IMR-90 (cell line): ENCODE results near the gene CSAD. TPM values are rescaled to one million over a fixed set of nuclear protein-coding genes. Genes with fewer than 3 reads are reported as not detected.

ENCODE experiments used
- ATAC-seq: fragments of 200-7000 bp; cut with Tn5 transposase; 2 replicates; pipeline ENCODE4 v1.9.1; 2020; ENCODE audit warnings: low read depth, mild to moderate bottlenecking, moderate library complexity
- BruUV-seq: library from RNA; stranded (reverse); fragments of 400-500 nt; replicated peaks from 2 replicates; lab custom pipeline; 2021; lab: Mats Ljungman, UMichigan
- CTCF ChIA-PET: fragments of 300-600 bp; formaldehyde crosslinking; extraction: SDS; loops from one replicate; lab custom pipeline; 2021; ENCODE audit warnings: antibody characterized with exemption; lab: Yijun Ruan, JAX
- POLR2A ChIA-PET: fragments of 300-600 bp; sonication (Branson Sonifier 250); formaldehyde crosslinking; loops from one replicate; lab custom pipeline; 2022; ENCODE audit warnings: antibody characterized with exemption; ENCODE audit not compliant: unreplicated experiment; lab: Charles Lee
- DNase-seq: peaks from one replicate; pipeline ENCODE4 v3.0.0; 2013
- H2AFZ ChIP-seq: replicated peaks from 2 replicates; pipeline ENCODE3; 2013; ENCODE audit warnings: low read length, mild to moderate bottlenecking; ENCODE audit not compliant: poor library complexity
- H2AK5ac ChIP-seq: 2 replicates; pipeline ENCODE4 v1.6.1; 2013; ENCODE audit warnings: low read depth, low read length, inconsistent platforms
- H2AK9ac ChIP-seq: replicated peaks from 2 replicates; pipeline ENCODE3; 2013; ENCODE audit warnings: mild to moderate bottlenecking, low read depth, low read length, moderate library complexity; ENCODE audit not compliant: poor library complexity
- H2BK120ac ChIP-seq: 2 replicates; pipeline ENCODE4 v1.6.1; 2013; ENCODE audit warnings: low read depth, low read length, inconsistent platforms
- H2BK15ac ChIP-seq: 3 replicates; pipeline ENCODE4 v1.6.1; 2013; ENCODE audit warnings: low read depth, low read length, inconsistent platforms
- H2BK20ac ChIP-seq: 2 replicates; pipeline ENCODE4 v1.6.1; 2013; ENCODE audit warnings: low read depth, mild to moderate bottlenecking, inconsistent platforms, low read length, moderate library complexity
- H2BK5ac ChIP-seq: 2 replicates; pipeline ENCODE4 v1.6.1; 2013; ENCODE audit warnings: mild to moderate bottlenecking, low read depth, low read length, inconsistent platforms; ENCODE audit not compliant: poor library complexity, severe bottlenecking
- H3K14ac ChIP-seq: replicated peaks from 2 replicates; pipeline ENCODE4 v1.6.1; 2013; ENCODE audit warnings: low read depth, low read length, inconsistent platforms
- H3K18ac ChIP-seq: 2 replicates; pipeline ENCODE4 v1.6.1; 2013; ENCODE audit warnings: low read depth, low read length, control low read depth
- H3K23ac ChIP-seq: 2 replicates; pipeline ENCODE4 v1.6.1; 2013; ENCODE audit warnings: low read depth, low read length, inconsistent platforms
- H3K27ac ChIP-seq: 2 replicates; pipeline ENCODE4 v1.5.1; 2013; ENCODE audit warnings: mild to moderate bottlenecking, control low read depth, low read length; ENCODE audit not compliant: insufficient read depth
- H3K27me3 ChIP-seq: 2 replicates; pipeline ENCODE4 v1.6.1; 2013; ENCODE audit warnings: low read length; ENCODE audit not compliant: control insufficient read depth, insufficient read depth
- H3K36me3 ChIP-seq: 2 replicates; pipeline ENCODE4 v1.6.1; 2013; ENCODE audit warnings: low read length, mixed read lengths; ENCODE audit not compliant: control insufficient read depth, insufficient read depth
- H3K4ac ChIP-seq: 2 replicates; pipeline ENCODE4 v1.6.1; 2013; ENCODE audit warnings: low read depth, low read length, inconsistent platforms
- H3K4me1 ChIP-seq: 2 replicates; pipeline ENCODE4 v1.6.1; 2013; ENCODE audit warnings: low read length, mixed read lengths; ENCODE audit not compliant: control insufficient read depth, insufficient read depth
- H3K4me2 ChIP-seq: 2 replicates; pipeline ENCODE4 v1.6.1; 2013; ENCODE audit warnings: low read depth, mild to moderate bottlenecking, control low read depth, low read length, moderate library complexity
- H3K4me3 ChIP-seq: 2 replicates; pipeline ENCODE4 v1.5.1; 2013; ENCODE audit warnings: low read depth, mild to moderate bottlenecking, control low read depth, low read length, moderate library complexity; ENCODE audit not compliant: insufficient read depth
- H3K56ac ChIP-seq: 2 replicates; pipeline ENCODE4 v1.6.1; 2013; ENCODE audit warnings: low read length, inconsistent platforms; ENCODE audit not compliant: insufficient read depth; ENCODE audit errors: extremely low read depth
- H3K79me1 ChIP-seq, 2 experiments: 2 replicates each; pipeline ENCODE4 v1.6.1; 2013; ENCODE audit warnings: low read length in 2 of 2, inconsistent platforms in 1 of 2, low read depth in 1 of 2
- H3K9ac ChIP-seq: 2 replicates; pipeline ENCODE4 v1.6.1; 2013; ENCODE audit warnings: low read depth, low read length, control low read depth
- H3K9me1 ChIP-seq: 2 replicates; pipeline ENCODE4 v1.6.1; 2013; ENCODE audit warnings: low read length, inconsistent platforms; ENCODE audit not compliant: insufficient read depth
- H3K9me3 ChIP-seq: 2 replicates; pipeline ENCODE4 v1.6.1; 2013; ENCODE audit warnings: low read length; ENCODE audit not compliant: control insufficient read depth, insufficient read depth
- H4K20me1 ChIP-seq: 2 replicates; pipeline ENCODE4 v1.6.1; 2013; ENCODE audit warnings: low read length, inconsistent platforms; ENCODE audit not compliant: insufficient read depth
- H4K5ac ChIP-seq: 2 replicates; pipeline ENCODE4 v1.6.1; 2013; ENCODE audit warnings: mild to moderate bottlenecking, low read depth, low read length, control low read depth
- H4K8ac ChIP-seq, 2 experiments: 2 replicates each; pipeline ENCODE4 v1.6.1; 2013; ENCODE audit warnings: low read depth in 2 of 2, low read length in 2 of 2, control low read depth in 1 of 2, inconsistent platforms in 1 of 2
- H4K91ac ChIP-seq: 2 replicates; pipeline ENCODE4 v1.6.1; 2013; ENCODE audit warnings: low read depth, low read length, inconsistent platforms; ENCODE audit not compliant: insufficient read depth
- BHLHE40 ChIP-seq: fragments of 150-350 bp; IDR thresholded peaks from 2 replicates; pipeline ENCODE4 v1.6.1; 2016; ENCODE audit warnings: mild to moderate bottlenecking, low read depth, low read length
- CEBPB ChIP-seq: IDR thresholded peaks from 2 replicates; pipeline ENCODE4 v1.6.1; 2012; ENCODE audit warnings: low read depth, low read length, improper control_type of control experiment
- CTCF ChIP-seq: conservative IDR thresholded peaks from 2 replicates; pipeline ENCODE4 v1.5.1; 2012; ENCODE audit warnings: mild to moderate bottlenecking, low read depth, low read length, improper control_type of control experiment
- NFE2L2 ChIP-seq: fragments of 150-350 bp; IDR thresholded peaks from 2 replicates; pipeline ENCODE4 v1.6.1; 2016; ENCODE audit warnings: low read depth, mild to moderate bottlenecking, low read length
- RFX5 ChIP-seq: IDR thresholded peaks from 2 replicates; pipeline ENCODE4 v1.8.0; 2012; ENCODE audit warnings: low read depth, mild to moderate bottlenecking, low read length, moderate library complexity
- SMC3 ChIP-seq: fragments of 150-350 bp; IDR thresholded peaks from 2 replicates; pipeline ENCODE4 v1.6.1; 2016; ENCODE audit warnings: low read depth, mild to moderate bottlenecking, antibody characterized with exemption, low read length, moderate library complexity
- USF2 ChIP-seq: fragments of 150-350 bp; IDR thresholded peaks from 2 replicates; pipeline ENCODE4 v1.6.1; 2017; ENCODE audit warnings: mild to moderate bottlenecking, antibody characterized with exemption, low read length, low read depth
- WGBS, 2 experiments: methylation state at CpG; one replicate each; pipeline versions ENCODE4 v1.1.5 to v1.1.7; 2013; ENCODE audit warnings: missing lambda C conversion rate in 2 of 2; ENCODE audit not compliant: insufficient read length in 1 of 2; ENCODE audit errors: extremely low coverage in 2 of 2; 5-methylcytosine and 5-hydroxymethylcytosine counted together
- dilution Hi-C: fragments of 300-500 bp; cut with HindIII; formaldehyde crosslinking; loops from one replicate; pipeline ENCODE4 v1.14.3; 2018; ENCODE audit warnings: low sequenced_read_pairs; ENCODE audit not compliant: unreplicated experiment
- in situ Hi-C: fragments of 300-500 bp; cut with MboI; formaldehyde crosslinking; loops from 3 replicates; pipeline ENCODE4 v1.14.3; 2019; ENCODE audit warnings: low sequenced_read_pairs, inconsistent platforms, mixed read lengths
- intact Hi-C: fragments of 100-400 bp; cut with micrococcal nuclease; formaldehyde crosslinking; loops from 2 replicates; pipeline ENCODE4 v1.10.0; 2022
- polyA plus RNA-seq, 3 experiments: library from polyadenylated mRNA; depleted of rRNA; stranded (reverse); fragments of >200 nt; gene quantifications; 2 replicates each; pipeline ENCODE4 v1.2.3, GENCODE V29; 2012; ENCODE audit warnings: low replicate concordance in 1 of 3
- total RNA-seq: library from RNA; depleted of rRNA; stranded (reverse); fragments of >200 nt; gene quantifications from 2 replicates; pipeline ENCODE4 v1.2.3, GENCODE V29; 2012

Gene CSAD
- total and polyA plus RNA-seq, 2 of the 4 experiments (the other 2 are of a cell fraction) = 5.4 to 45.6 TPM

- Histone ChIP-seq H2BK15ac (peak within 1 kb of the TSS; percentile 38; the same call in 1 of the 3 replicates), H2AK9ac (peak within 1 kb of the TSS; percentile 82), H4K20me1 (no peaks in the 10 kb centered on the region), H3K56ac (peak within 1 kb of the TSS; percentile 59; the same call in 1 of the 2 replicates), H3K14ac (peak within 1 kb of the TSS; percentile 83), H2BK20ac (peak within 1 kb of the TSS; percentile 73), H3K23ac (peak within 1 kb of the TSS; percentile 56), H2AK5ac (peak within 1 kb of the TSS; percentile 66), H3K4me2 (no peak within 1 kb of the TSS; the same call in 1 of the 2 replicates), H3K79me1 (peaks cover 0 to 2% of the 10 kb centered on the region in 2 experiments; a peak in 2 of 4 replicates), H4K5ac (peak within 1 kb of the TSS; percentile 70), H3K27me3 (no peaks in the 10 kb centered on the region), H3K4ac (peak within 1 kb of the TSS; percentile 88), H3K9me3 (no peaks in the 10 kb centered on the region), H3K4me1 (peaks cover 8% of the 10 kb centered on the region), H2BK5ac (peak within 1 kb of the TSS; percentile 61), H3K4me3 (no peak within 1 kb of the TSS), H3K27ac (peak within 1 kb of the TSS; percentile 55; the same call in 1 of the 2 replicates), H3K36me3 (peaks cover 23% of the 10 kb centered on the region), H3K18ac (peak within 1 kb of the TSS; percentile 62), H3K9ac (peak within 1 kb of the TSS; percentile 12; the same call in 1 of the 2 replicates), H2BK120ac (peak within 1 kb of the TSS; percentile 88), H2AFZ (peak within 1 kb of the TSS; percentile 69), H4K8ac (peak within 1 kb of the TSS; percentile 12 to 82), H3K9me1 (peaks cover 20% of the 10 kb centered on the region), H4K91ac (peak within 1 kb of the TSS; percentile 76)
- DNase-seq = no peak
- POLR2A ChIA-PET = no interaction called here
- in situ Hi-C loops = no loop called here
- no peak for TF ChIP-seq CTCF
- no peak for TF ChIP-seq SMC3
- no peak for TF ChIP-seq BHLHE40
- no peak for TF ChIP-seq CEBPB
- TF ChIP-seq USF2 = no peak
- no peak for TF ChIP-seq NFE2L2
- TF ChIP-seq RFX5 = no peak
- BruUV-seq = no TSS peak
- CTCF ChIA-PET = interaction anchor here (1.6 kb wide), 1 partner anchor 10 kb away, joined by 4 read pairs; no protein-coding TSS in a partner anchor
- intact Hi-C loops = no loop called here
- dilution Hi-C loops = no loop called here
- WGBS, 2 experiments = 67% methylated on average over 2 of the region's 5 CpGs; no CpG with 5 or more reads in 1 of the 2 experiments
- ATAC-seq = no peak
Measured at GRCh38 chr12:53207042-53207441, 26.3 kb upstream of the CSAD start, which contains the start of gene ITGB7. Gene ITGB7 (minus strand): TSS chr12:53207251. CDS start chr12:53200443, 6,808 bp downstream.
